Measurements from ENCODE around the gene TRAM2. TPM values are rescaled to one million over a fixed set of nuclear protein-coding genes. Genes with fewer than 3 reads are reported as not detected.

Gene TRAM2
- total and polyA plus RNA-seq, 8 donors = 22.1 to 38.4 (median 27.4) TPM

DNA sequence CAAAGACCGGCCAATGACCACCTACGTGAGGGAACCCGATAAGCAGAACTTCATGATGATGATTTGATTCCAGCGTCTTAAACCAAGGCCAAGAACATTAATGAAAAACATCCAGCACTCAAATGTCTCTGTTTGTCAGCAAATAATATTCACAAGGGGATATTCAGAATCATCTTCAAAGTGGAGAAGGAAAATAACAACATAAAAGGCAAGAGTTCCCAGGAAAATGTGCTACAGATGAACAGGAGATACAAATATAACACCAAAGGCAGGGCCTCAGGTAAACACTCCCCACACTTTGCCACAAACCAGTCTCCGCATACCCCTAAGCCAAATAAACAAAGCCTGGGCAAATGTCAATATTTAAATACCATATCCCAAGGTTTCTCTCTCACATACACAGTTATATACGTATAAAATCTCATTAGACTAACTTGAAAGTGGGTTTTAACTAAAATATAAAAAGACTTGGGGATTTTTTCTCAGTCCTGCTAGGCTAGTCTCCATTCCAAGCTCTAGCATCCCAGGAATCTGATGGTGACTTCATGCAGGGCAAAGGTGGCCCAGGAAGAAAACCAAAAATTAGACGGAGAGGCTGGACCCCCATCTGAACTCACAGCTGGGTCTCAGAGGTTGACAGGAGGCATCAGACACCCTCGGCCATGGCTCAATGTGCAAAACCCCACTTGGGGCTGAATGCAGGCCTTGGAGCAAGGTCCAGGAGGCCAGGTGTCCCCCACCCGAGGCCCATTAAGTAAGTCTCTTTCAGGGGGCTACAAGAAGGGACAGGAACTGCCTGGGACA is 32.1 kb downstream of the TRAM2 start:
- peak overlapping the region; percentile 6 to 58 for H3K27ac ChIP-seq
- no peaks in the 10 kb centered on the region for H3K9me3 ChIP-seq
- intact Hi-C loops (cut with DNase I) = no loop called here
- no peaks in the 10 kb centered on the region for H3K36me3 ChIP-seq
- no peak overlapping the region for H3K4me3 ChIP-seq
- no peak for ATAC-seq
- H3K27me3 ChIP-seq = no peaks in the 10 kb centered on the region
- TF ChIP-seq, protein P1, sequence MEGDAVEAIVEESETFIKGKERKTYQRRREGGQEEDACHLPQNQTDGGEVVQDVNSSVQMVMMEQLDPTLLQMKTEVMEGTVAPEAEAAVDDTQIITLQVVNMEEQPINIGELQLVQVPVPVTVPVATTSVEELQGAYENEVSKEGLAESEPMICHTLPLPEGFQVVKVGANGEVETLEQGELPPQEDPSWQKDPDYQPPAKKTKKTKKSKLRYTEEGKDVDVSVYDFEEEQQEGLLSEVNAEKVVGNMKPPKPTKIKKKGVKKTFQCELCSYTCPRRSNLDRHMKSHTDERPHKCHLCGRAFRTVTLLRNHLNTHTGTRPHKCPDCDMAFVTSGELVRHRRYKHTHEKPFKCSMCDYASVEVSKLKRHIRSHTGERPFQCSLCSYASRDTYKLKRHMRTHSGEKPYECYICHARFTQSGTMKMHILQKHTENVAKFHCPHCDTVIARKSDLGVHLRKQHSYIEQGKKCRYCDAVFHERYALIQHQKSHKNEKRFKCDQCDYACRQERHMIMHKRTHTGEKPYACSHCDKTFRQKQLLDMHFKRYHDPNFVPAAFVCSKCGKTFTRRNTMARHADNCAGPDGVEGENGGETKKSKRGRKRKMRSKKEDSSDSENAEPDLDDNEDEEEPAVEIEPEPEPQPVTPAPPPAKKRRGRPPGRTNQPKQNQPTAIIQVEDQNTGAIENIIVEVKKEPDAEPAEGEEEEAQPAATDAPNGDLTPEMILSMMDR (IDR thresholded peaks at IDR 0.05) = no peak
- peaks cover under 1 to 33% of the 10 kb centered on the region in 2 donors for H3K4me1 ChIP-seq
- DNase-seq = no peak

GRCh38 chr6:52543729-52544601 is 32.9 kb downstream of the TRAM2 start:
- no peaks in the 10 kb centered on the region for H3K27me3 ChIP-seq
- H3K27ac ChIP-seq = peak overlapping the region; percentile 42 to 58
- no peak overlapping the region for H3K4me3 ChIP-seq
- H3K36me3 ChIP-seq = no peaks in the 10 kb centered on the region
- H3K4me1 ChIP-seq = peaks cover 3 to 32% of the 10 kb centered on the region in 2 donors
- ATAC-seq (no peak), DNase-seq (no peak)
- H3K9me3 ChIP-seq = no peaks in the 10 kb centered on the region
- intact Hi-C loops (cut with DNase I) = no loop called here
- TF ChIP-seq, protein P1 (IDR thresholded peaks at IDR 0.05) = no peak

- TF ChIP-seq, protein P1 (IDR thresholded peaks at IDR 0.05) = no peak
- DNase-seq (no peak), ATAC-seq (no peak)
- Histone ChIP-seq H3K4me1 (peaks cover 10 to 29% of the 10 kb centered on the region in 2 donors), H3K27me3 (no peaks in the 10 kb centered on the region), H3K27ac (peak overlapping the region; percentile 42 to 58), H3K9me3 (no peaks in the 10 kb centered on the region), H3K36me3 (no peaks in the 10 kb centered on the region), H3K4me3 (no peak overlapping the region)
- intact Hi-C loops (cut with DNase I) = no loop called here
Measured at GRCh38 chr6:52543262-52543661, 33.6 kb downstream of the TRAM2 start.

DNA sequence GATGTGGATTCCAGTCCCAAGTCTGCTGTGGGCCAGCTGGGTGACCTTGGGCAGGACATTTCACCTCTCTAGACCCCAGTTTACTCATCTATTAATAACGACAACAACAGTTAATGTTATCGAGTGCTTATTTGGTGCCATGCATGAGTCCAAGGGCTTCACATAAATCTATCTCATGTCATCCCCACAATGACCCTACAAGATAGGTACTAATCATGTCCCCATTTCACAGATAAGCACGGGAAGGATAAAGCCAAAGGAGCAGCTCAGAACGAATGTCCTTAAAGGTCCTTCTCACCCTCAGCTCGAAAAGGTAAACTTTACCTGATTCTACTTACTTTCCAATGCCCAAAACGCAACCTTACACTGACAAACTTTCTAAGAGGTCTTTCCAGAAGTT is 35.7 kb downstream of the TRAM2 start:
- no peaks in the 10 kb centered on the region for H3K36me3 ChIP-seq
- H3K4me3 ChIP-seq = no peak overlapping the region
- TF ChIP-seq, protein P1 (IDR thresholded peaks at IDR 0.05) = no peak
- DNase-seq = no peak
- no peaks in the 10 kb centered on the region for H3K27me3 ChIP-seq
- H3K27ac ChIP-seq = no peak overlapping the region
- H3K9me3 ChIP-seq = no peaks in the 10 kb centered on the region
- intact Hi-C loops (cut with DNase I) = no loop called here
- ATAC-seq = no peak
- H3K4me1 ChIP-seq = peaks cover 14 to 29% of the 10 kb centered on the region in 2 donors

All from left lung (tissue), 10 donors.